Tibial artery (tissue), 4 donors: Measurements from ENCODE around the gene BTN1A1.
"Not testable (repeated sequence)": the region's sequence is repeated elsewhere in the genome, so short reads cannot be mapped to it uniquely, and the experiment has no call there.

Experiments
- DNase-seq, 2 donors: peaks; one replicate each; pipeline ENCODE4 v3.0.0-alpha.2; 2019
- H3K27ac ChIP-seq, 2 donors: fragments of 200-600 bp; sonication (generic) in 1 of 2; 1 replicate in 1 of 2; 2 replicates in 1 of 2; pipeline ENCODE4 v1.5.1; 2018 to 2019; ENCODE audit warnings: mild to moderate bottlenecking in 1 of 2
- H3K27me3 ChIP-seq, 2 donors: fragments of 200-600 bp; sonication (generic) in 1 of 2; one replicate each; pipeline versions ENCODE4 v1.5.1 to v1.6.0; 2016 to 2019
- H3K36me3 ChIP-seq, 3 donors: fragments of 200-600 bp; sonication (generic) in 2 of 3; one replicate each; pipeline ENCODE4 v1.5.1; 2016 to 2019; ENCODE audit warnings: mild to moderate bottlenecking in 2 of 3
- H3K4me1 ChIP-seq, 4 donors: fragments of 200-600 bp; sonication (generic) in 2 of 4; 1 replicate in 3 of 4; 2 replicates in 1 of 4; pipeline ENCODE4 v1.5.1; 2016 to 2019
- H3K4me3 ChIP-seq, 2 donors: fragments of 200-600 bp; sonication (generic) in 1 of 2; 1 replicate in 1 of 2; 2 replicates in 1 of 2; pipeline ENCODE4 v1.5.1; 2018 to 2019; ENCODE audit warnings: mild to moderate bottlenecking in 2 of 2
- H3K9me3 ChIP-seq, 3 donors: fragments of 200-600 bp; sonication (generic) in 1 of 3; one replicate each; pipeline ENCODE4 v1.5.1; 2016 to 2019
- intact Hi-C: fragments of 100-400 bp; cut with DNase I; formaldehyde crosslinking; loops from one replicate; pipeline ENCODE4 v1.15.0; 2023; ENCODE audit warnings: low total_unique reads
- TF ChIP-seq, protein P1 (sequence below), 2 experiments: fragments of 200-600 bp in 1 of 2; fragments of 450-650 bp in 1 of 2; IDR thresholded peaks; one replicate each; pipeline ENCODE4 v1.5.1; 2017 to 2019; ENCODE audit warnings: antibody characterized with exemption in 2 of 2, mild to moderate bottlenecking in 1 of 2, moderate library complexity in 1 of 2

Gene BTN1A1

DNA sequence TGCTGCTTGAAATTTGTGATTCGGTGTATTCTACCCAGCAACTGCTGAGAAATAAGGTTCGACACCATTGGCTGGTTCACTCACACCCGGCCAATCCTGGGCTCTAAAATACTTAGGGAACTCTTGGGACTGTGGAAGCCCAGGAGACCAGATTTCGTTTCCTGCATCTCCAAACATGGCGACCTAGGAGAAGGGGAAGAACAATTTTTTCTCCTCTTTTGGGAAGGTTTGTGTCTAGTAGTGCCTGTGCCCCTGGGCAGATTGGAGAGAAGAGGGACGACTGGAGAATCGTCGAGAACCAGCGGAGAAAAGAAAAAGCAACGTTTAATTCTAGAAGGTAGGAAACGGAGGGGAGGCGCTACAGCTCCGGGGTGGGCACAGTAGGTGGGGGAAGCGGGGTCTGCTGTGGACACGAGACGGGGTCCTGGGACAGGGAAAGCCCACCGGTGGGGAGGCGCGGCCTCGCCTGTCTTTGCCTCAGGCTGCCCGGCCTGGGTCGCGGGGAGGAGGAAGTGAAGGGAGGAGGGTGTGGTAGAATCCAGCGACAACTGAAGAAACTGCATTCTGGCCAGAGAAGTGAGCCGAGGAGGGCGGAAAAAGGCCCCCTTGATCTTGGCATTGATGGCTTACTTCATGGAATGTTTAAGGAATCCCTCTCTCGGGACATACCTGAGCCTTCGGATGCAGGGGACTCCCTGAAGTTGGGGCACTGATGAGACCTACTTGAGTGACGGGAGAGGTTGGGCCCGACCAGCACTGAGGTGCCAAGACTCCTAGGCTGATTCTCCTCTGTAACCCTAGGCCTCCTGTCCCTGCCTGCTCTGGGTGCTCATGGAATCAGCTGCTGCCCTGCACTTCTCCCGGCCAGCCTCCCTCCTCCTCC, 42.1 kb upstream of the BTN1A1 start, which contains the start of gene BTN2A1:
Gene BTN2A1, plus strand, starts transcription at position 150 of the 883 bp plus-strand sequence. Its CDS starts 682 bp downstream, at position 832.
- Histone ChIP-seq H3K4me3 (peak within 1 kb of the TSS; percentile 90 to 98), H3K27me3 (no peaks in the 10 kb centered on the region), H3K27ac (peak within 1 kb of the TSS; percentile 98 to 99), H3K4me1 (peaks cover 0 to 50% (median 45%) of the 10 kb centered on the region in 4 donors), H3K36me3 (peaks cover 19 to 21% (median 20%) of the 10 kb centered on the region in 3 donors), H3K9me3 (no peaks in the 10 kb centered on the region)
- intact Hi-C loops = no loop called here
- DNase-seq = peak; percentile 87 to 89
- TF ChIP-seq, protein P1, sequence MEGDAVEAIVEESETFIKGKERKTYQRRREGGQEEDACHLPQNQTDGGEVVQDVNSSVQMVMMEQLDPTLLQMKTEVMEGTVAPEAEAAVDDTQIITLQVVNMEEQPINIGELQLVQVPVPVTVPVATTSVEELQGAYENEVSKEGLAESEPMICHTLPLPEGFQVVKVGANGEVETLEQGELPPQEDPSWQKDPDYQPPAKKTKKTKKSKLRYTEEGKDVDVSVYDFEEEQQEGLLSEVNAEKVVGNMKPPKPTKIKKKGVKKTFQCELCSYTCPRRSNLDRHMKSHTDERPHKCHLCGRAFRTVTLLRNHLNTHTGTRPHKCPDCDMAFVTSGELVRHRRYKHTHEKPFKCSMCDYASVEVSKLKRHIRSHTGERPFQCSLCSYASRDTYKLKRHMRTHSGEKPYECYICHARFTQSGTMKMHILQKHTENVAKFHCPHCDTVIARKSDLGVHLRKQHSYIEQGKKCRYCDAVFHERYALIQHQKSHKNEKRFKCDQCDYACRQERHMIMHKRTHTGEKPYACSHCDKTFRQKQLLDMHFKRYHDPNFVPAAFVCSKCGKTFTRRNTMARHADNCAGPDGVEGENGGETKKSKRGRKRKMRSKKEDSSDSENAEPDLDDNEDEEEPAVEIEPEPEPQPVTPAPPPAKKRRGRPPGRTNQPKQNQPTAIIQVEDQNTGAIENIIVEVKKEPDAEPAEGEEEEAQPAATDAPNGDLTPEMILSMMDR (IDR thresholded peaks at IDR 0.05) = no peak

- intact Hi-C loops = no loop called here
- DNase-seq = no peak
- H3K4me3 ChIP-seq = peak overlapping the region; percentile 90 to 98
- H3K9me3 ChIP-seq = no peaks in the 10 kb centered on the region
- peaks cover 30 to 33% (median 32%) of the 10 kb centered on the region in 3 donors for H3K36me3 ChIP-seq
- peaks cover 0 to 50% (median 46%) of the 10 kb centered on the region in 4 donors for H3K4me1 ChIP-seq
- H3K27me3 ChIP-seq = no peaks in the 10 kb centered on the region
- TF ChIP-seq, protein P1 (IDR thresholded peaks at IDR 0.05) = no peak
- H3K27ac ChIP-seq = peak overlapping the region in 1 of 2 donors; percentile 17
Observed at GRCh38 chr6:26459023-26459810, 40.9 kb upstream of the BTN1A1 start.

GRCh38 chr6:26461353-26461752, 38.8 kb upstream of the BTN1A1 start:
- H3K27ac ChIP-seq, intact Hi-C loops, DNase-seq, H3K27me3 ChIP-seq, H3K9me3 ChIP-seq: not testable (repeated sequence)
- peaks cover 52 to 54% (median 53%) of the 10 kb centered on the region in 3 donors for H3K36me3 ChIP-seq
- H3K4me1 ChIP-seq = peaks cover 0 to 50% (median 46%) of the 10 kb centered on the region in 4 donors
- H3K4me3 ChIP-seq = peak overlapping the region in 1 of 2 donors; percentile 90

GRCh38 chr6:26464014-26464413, 36.1 kb upstream of the BTN1A1 start:
- H3K9me3 ChIP-seq = no peaks in the 10 kb centered on the region
- no peak overlapping the region for H3K27ac ChIP-seq
- peaks cover 78 to 81% (median 80%) of the 10 kb centered on the region in 3 donors for H3K36me3 ChIP-seq
- H3K27me3 ChIP-seq = no peaks in the 10 kb centered on the region
- intact Hi-C loops = no loop called here
- TF ChIP-seq, protein P1 (IDR thresholded peaks at IDR 0.05) = no peak
- no peak for DNase-seq
- H3K4me1 ChIP-seq = peaks cover 0 to 41% (median 36%) of the 10 kb centered on the region in 4 donors
- no peak overlapping the region for H3K4me3 ChIP-seq

GRCh38 chr6:26464416-26465131, 35.5 kb upstream of the BTN1A1 start:
- peaks cover 0 to 36% (median 30%) of the 10 kb centered on the region in 4 donors for H3K4me1 ChIP-seq
- no peaks in the 10 kb centered on the region for H3K9me3 ChIP-seq
- peaks cover 79 to 85% (median 82%) of the 10 kb centered on the region in 3 donors for H3K36me3 ChIP-seq
- intact Hi-C loops = no loop called here
- TF ChIP-seq, protein P1 (IDR thresholded peaks at IDR 0.05) = no peak
- H3K27ac ChIP-seq = no peak overlapping the region
- no peak for DNase-seq
- H3K27me3 ChIP-seq = no peaks in the 10 kb centered on the region
- no peak overlapping the region for H3K4me3 ChIP-seq
